Right ventricle myocardium inferior (tissue), 1 donor: ENCODE results near the gene TIFAB. TPM values are rescaled to one million over a fixed set of nuclear protein-coding genes. Genes with fewer than 3 reads are reported as not detected.
A peak's percentile ranks its signal among the peaks of the same experiment; 100 is the strongest.

Experiments
- ATAC-seq: fragments of 200-7000 bp; cut with Tn5 transposase; one replicate; pipeline ENCODE4 v1.9.1; 2020; ENCODE audit warnings: mild to moderate bottlenecking, moderate library complexity
- DNase-seq: peaks from one replicate; pipeline ENCODE4 v3.0.0; 2021; ENCODE audit errors: missing footprints
- intact Hi-C: fragments of 100-400 bp; cut with DNase I; formaldehyde crosslinking; loops from one replicate; pipeline ENCODE4 v1.11.0; 2022
- total RNA-seq: library from RNA; stranded (reverse); fragmentation: NEBNext Ultra II Directional; extraction: Animal tissue kit (Norgen Biotek cat#: 25700); gene quantifications from one replicate; pipeline ENCODE4 v1.2.1, GENCODE V29; 2021
- donor health status: DM: no; HTN: yes; CAD: no; lungs with severe emphysema.

TIFAB gene
- total RNA-seq, 1 donor from 2014 or later = not detected

- ATAC-seq (no peak), DNase-seq (no peak)
- intact Hi-C loops = loop anchor here (1.0 to 5.0 kb wide), 2 partner anchors 87 to 367 kb away; partner anchors contain the start of gene SLC25A48
Measured at GRCh38 chr5:135465391-135466122, 13.4 kb upstream of the TIFAB start.

DNA sequence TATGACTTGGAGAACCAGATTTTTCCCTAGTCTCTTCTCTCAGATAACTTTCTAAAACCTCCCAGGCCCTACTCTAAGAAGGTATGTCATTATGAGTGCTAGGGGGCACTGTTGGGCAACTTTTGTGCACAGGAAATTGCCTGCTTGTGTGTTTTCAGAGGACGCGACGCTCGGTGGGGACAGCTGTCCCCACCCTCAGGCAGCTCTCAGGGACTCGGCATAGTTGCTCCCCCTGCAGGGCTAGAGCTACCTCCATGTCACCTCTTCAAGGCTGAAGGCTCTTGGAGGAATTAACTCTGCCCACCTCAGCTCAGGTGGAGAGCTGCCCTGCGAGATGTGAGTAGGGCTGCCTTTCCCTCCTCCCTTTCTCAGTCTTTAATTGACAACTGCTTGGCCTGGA, 10.2 kb upstream of the TIFAB start:
- intact Hi-C loops = no loop called here
- no peak for ATAC-seq
- DNase-seq = peak; percentile 18

- intact Hi-C loops = no loop called here
- peak; percentile 26 for DNase-seq
- no peak for ATAC-seq
Measured at GRCh38 chr5:135461481-135462151, 9.5 kb upstream of the TIFAB start.

DNA sequence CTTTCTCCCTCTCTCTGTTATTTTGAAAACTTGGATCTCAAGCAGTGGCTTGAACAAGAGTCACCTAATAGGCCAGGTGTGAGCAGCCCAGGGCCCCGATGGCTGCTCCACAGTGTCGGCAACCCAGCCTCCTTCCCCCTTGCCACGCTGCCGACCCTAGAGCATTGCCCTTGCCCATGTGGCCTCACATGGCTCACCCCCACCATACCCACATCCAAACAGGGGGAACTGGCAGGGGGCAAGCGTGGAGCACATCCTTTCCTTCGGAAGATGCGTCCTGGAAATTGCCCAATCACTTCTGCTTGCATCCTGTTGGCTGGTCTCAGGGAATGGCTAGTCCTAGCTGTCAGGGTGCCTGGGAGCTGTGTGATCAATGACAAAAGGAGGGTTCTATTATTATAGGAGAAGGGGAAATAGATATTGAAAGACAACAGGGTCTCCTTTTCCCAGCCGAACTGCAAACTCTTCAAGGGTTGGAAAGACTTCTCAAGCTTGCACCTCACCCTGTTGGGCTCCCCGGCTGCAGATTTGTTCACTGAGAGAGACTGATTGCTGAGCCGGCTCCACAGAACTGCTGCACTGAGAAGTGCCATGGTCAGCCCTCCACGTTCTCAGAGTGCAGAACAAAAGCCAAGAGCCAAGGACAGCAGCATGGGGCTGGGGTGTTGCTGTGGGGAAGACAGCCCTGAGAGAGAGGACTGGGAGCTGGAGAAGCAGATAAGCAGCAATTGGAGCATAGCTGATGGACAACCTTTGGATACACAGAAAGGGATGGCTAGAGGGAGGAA, 8.3 kb upstream of the TIFAB start:
- peak; percentile 35 for DNase-seq
- intact Hi-C loops = no loop called here
- no peak for ATAC-seq

GRCh38 chr5:135458921-135459331, 6.8 kb upstream of the TIFAB start:
- DNase-seq (peak; percentile 66), ATAC-seq (no peak)
- intact Hi-C loops = no loop called here

GRCh38 chr5:135458356-135458755, 6.2 kb upstream of the TIFAB start:
- intact Hi-C loops = no loop called here
- ATAC-seq = no peak
- no peak for DNase-seq

DNA sequence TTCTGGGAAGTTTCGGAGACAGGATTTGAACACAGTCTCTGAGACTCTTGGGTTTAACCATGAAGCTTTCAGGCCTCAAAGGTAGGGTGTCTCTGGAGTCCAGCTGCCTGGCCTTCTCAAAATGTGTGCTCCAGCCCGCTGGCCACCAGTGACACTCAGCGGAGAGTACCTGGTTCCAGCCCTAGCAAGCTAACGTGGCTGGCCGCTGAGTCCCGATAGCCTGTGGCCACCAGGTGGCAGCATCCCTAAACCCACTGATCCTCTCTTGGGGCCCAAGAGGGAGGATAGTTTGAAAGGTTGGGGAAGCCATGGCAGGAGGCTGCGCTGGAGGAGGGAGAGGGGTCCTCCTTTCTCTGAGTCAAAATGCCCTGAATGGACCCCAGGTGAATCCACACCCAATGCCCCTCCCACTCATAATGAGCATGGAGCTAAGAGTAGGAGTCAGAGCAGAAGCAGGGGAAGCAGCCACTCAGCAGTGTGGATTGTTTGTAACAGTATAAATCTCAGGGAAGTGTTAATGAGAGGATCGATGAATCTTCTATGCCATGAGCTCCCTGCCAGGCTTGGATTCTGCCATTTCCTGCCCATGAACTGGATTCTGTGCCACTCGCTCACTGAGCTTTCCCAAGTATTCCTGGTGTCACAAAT, 5.4 kb upstream of the TIFAB start:
- ATAC-seq (peak; percentile 61), DNase-seq (peak; percentile 83)
- intact Hi-C loops = no loop called here

DNA sequence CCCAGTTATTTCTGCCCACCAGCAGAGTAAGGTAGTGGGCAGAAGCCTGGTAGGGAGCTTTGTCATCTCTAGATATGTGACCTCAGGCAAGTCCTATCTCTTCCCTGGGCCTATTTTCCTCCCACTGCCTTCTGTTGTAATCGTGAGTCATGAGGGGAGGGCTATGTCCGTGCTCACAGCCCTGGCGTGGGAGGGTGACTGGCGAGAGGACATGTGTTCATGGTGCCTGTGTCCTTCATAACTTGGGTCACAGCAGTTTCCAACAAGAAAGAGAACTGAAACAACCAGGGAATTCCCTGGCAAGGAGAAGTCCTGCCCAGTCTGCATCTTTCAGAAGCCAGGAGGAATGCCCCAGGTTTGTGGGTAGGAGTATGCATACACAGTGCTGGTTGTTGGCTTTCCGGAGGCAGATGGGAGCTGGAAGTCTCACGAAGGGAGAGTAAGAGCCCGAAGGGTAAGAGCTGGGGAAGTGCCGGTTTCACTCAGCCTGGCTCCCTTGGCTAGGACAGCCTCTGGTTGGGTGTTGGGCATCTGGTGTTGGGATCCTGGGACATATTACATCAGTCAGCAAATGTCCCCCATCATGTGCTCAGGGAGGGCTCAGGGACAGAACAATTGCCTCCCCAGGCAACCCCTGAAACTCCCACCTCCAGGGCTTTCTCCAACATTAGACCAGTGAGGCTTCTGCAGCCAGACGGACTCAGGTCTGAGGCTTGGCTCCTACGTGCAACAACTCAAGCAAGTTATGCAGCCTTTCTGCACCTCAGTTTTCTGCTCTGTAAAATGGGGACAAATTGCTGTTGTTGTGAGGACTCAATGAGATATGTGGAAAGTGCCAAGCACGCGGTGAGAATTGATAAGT, 4.3 kb upstream of the TIFAB start:
- DNase-seq (peak; percentile 75), ATAC-seq (peak; percentile 65)
- intact Hi-C loops = no loop called here

DNA sequence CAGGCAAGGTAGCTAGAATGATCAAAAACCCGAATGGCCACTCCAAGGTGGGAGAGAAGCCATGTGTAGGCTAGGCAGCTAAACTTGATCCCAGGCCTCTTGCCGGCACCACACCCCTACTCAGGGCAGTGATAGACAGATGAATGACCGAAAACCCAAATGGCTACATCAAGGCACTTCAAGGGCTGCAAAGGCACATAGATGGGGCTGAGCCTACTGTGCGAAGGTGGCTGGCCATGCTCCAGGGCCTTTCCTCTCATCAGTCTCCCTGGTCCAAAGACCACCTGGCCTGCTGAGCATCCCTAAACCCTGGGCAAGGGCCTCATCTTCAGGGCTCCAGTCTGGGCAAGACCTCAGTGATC, 3.7 kb upstream of the TIFAB start:
- ATAC-seq (no peak), DNase-seq (peak; percentile 51)
- intact Hi-C loops = no loop called here

DNA sequence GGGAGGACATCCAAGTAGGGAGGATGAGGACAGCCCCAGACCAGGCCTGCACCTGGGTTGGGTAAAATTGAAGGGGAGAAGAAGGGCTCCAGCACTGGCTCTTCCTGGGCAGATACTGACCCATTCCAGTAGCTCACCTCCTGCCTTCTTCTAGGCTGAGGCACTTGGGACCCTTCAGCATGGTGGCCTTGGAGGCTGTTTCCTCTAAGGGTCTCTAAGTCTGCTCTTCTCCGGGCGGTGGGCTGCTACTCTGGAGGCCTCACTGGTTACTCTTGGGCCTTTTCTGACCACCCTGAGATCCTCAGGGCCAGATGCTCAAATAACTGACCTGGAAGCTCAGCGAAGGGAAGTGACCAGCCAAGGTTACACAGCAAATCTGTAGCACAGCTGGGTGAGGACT, 2.8 kb upstream of the TIFAB start:
- intact Hi-C loops = no loop called here
- DNase-seq (no peak), ATAC-seq (no peak)

- DNase-seq (no peak), ATAC-seq (no peak)
- intact Hi-C loops = no loop called here
Measured at GRCh38 chr5:135453613-135454012, 1.5 kb upstream of the TIFAB start.

DNA sequence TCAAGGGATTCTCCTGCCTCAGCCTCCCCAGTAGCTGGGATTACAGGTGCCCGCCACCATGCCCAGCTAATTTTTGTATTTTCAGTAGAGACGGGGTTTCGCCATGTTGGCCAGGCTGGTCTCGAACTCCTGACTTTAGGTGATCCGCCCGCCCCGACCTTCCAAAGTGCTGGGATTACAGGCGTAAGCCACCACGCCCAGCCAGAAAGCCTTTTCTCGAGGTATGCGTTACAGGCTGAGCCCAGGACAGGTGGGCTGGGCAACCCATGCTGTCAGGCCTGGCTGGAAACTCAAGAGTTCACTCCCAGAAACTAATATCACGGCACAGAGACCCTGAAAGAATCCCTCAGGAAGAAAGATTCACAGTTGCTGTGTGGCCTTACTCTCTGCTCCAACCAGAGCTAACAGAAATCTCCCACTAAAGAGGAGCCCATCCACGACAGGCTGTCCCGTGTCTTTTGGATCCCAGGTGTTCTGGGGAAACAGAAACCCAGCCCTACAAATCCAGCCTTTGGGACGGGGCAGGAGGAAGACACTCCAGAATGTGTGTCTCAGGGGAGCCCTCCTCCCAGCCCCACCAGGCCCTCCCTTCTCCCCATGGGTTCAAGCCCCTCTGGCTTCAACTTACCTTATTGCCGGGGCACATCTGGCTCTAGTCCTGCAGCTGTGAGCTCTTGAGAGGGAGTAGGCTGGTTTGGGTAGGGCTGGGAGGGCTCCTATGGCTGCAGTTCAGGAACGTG, 400 bp downstream of the TIFAB start:
- DNase-seq (peak; percentile 50), ATAC-seq (no peak)
- intact Hi-C loops = no loop called here

DNA sequence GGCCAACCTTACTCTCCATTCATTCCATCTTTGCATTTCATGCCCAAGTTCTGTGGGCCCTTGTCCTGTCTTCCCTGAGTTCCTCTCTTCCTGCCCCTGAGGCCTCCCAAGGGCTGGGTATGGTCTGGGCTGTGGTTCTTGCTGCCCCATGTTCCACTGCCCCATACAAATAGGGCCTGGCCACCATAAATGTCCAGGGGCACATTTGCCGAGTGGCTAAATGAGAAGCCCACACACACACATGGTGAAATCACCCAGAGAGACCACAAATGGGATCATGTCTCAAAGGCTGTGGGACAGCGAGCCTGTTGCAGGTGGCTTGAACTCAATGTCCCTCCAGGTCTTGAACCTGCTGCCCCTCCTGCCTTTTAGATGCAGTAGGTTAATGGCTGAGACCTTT, 1.2 kb downstream of the TIFAB start:
- intact Hi-C loops = no loop called here
- peak; percentile 4 for DNase-seq
- no peak for ATAC-seq

DNA sequence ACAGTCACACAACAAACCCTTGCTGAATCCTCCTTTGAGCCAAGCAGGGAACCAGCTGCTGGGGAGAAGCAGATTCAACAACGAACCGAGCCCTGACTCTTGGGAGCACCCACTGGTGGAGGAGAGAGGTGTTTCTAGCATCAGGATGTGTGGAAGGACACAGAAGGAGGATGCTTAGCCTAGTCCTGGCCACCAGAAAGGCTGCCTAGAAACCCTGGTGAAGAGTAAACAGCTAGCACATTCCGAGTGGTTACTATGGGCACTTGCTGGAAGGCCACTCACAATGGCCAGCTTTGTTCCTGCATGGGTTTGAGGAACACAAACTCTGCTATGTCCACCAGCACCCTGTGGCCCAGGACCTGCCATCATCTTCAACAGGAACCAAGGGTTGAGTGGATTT, 1.8 kb downstream of the TIFAB start:
- no peak for DNase-seq
- no peak for ATAC-seq
- intact Hi-C loops = no loop called here

GRCh38 chr5:135449644-135450043, 2.5 kb downstream of the TIFAB start:
- peak; percentile 55 for DNase-seq
- intact Hi-C loops = no loop called here
- no peak for ATAC-seq

DNA sequence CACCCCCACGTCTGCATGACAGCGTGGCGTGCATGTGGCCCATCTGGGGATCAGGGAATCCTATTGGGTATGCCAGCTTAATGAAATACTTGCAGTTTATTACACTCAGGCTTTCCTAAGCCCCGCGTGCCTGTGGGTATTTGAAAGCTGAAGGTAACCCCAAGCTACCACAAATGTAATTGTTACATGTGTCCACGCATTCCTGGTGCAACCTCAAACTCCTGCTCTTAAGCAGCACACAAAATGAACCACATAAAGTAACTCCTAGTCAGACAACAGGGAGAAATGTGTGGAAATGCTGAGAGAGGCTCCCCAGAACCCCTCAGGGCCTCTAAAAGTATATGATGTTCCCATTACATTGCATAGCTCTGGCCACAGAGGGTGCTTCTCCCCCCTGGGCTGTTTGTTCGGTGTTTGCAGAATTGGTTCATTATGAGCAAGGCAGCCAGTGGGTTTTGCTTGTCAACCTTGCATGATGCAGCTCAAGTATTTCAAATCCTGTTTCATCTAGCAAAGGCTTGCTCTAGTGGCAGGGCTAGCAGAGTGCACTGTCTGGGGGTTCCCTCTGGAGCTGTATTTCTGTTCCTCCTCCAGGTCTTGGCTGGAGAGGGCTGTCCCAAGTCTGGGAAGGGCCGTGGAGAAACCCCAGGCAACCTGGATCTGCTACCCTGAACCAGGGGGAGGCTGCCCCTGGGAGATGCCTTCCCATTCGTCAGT, 3.2 kb downstream of the TIFAB start:
- intact Hi-C loops = no loop called here
- ATAC-seq = no peak
- no peak for DNase-seq

DNA sequence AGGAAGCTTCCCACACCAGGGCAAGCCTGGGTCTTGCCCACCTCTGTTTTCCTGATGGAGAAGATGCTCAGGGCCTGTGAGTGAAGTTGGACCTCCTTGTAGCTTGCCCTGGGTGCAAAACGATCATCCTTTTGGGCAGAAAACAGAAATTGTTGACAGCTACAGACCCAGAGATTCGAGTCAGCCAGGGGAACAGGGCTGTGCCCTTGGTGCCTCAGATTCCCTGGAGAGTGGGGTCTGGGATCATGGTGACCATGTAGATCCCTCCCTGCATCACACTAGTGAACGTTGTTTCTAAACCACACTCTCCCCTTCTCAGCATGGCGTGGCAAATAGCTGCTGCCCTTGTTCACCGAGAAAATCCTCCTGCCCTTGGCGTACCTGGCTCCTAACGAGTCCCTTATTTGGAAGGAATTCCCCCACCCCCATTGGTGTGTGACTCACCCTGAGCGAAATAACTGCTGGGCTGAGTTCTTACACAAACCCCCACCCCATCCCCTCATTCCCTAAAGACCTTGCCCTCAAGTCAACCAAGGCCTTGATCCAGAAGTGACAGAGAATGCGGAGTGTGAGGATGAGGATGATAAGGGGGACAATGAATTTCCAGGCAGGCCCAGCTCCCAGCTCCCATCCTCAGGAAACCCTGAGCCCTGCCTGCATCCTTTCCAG, 3.9 kb downstream of the TIFAB start:
- intact Hi-C loops = no loop called here
- DNase-seq (no peak), ATAC-seq (no peak)
